Tibial artery (tissue), 4 donors: ENCODE measurements around the gene VPS72.

Source experiments
- DNase-seq, 2 donors: peaks; one replicate each; pipeline ENCODE4 v3.0.0-alpha.2; 2019
- H3K27ac ChIP-seq, 2 donors: fragments of 200-600 bp; sonication (generic) in 1 of 2; 1 replicate in 1 of 2; 2 replicates in 1 of 2; pipeline ENCODE4 v1.5.1; 2018 to 2019; ENCODE audit warnings: mild to moderate bottlenecking in 1 of 2
- H3K27me3 ChIP-seq, 2 donors: fragments of 200-600 bp; sonication (generic) in 1 of 2; one replicate each; pipeline versions ENCODE4 v1.5.1 to v1.6.0; 2016 to 2019
- H3K36me3 ChIP-seq, 3 donors: fragments of 200-600 bp; sonication (generic) in 2 of 3; one replicate each; pipeline ENCODE4 v1.5.1; 2016 to 2019; ENCODE audit warnings: mild to moderate bottlenecking in 2 of 3
- H3K4me1 ChIP-seq, 4 donors: fragments of 200-600 bp; sonication (generic) in 2 of 4; 1 replicate in 3 of 4; 2 replicates in 1 of 4; pipeline ENCODE4 v1.5.1; 2016 to 2019
- H3K4me3 ChIP-seq, 2 donors: fragments of 200-600 bp; sonication (generic) in 1 of 2; 1 replicate in 1 of 2; 2 replicates in 1 of 2; pipeline ENCODE4 v1.5.1; 2018 to 2019; ENCODE audit warnings: mild to moderate bottlenecking in 2 of 2
- H3K9me3 ChIP-seq, 3 donors: fragments of 200-600 bp; sonication (generic) in 1 of 3; one replicate each; pipeline ENCODE4 v1.5.1; 2016 to 2019
- CTCF ChIP-seq, 2 experiments: fragments of 200-600 bp in 1 of 2; fragments of 450-650 bp in 1 of 2; IDR thresholded peaks; one replicate each; pipeline ENCODE4 v1.5.1; 2017 to 2019; ENCODE audit warnings: antibody characterized with exemption in 2 of 2, mild to moderate bottlenecking in 1 of 2, moderate library complexity in 1 of 2
- intact Hi-C: fragments of 100-400 bp; cut with DNase I; formaldehyde crosslinking; loops from one replicate; pipeline ENCODE4 v1.15.0; 2023; ENCODE audit warnings: low total_unique reads

VPS72 gene

GRCh38 chr1:151134991-151135390, 55.0 kb downstream of the VPS72 start:
- Histone ChIP-seq H3K4me1 (peaks cover 0 to 14% (median 4%) of the 10 kb centered on the region in 4 donors), H3K27ac (no peak overlapping the region), H3K27me3 (no peaks in the 10 kb centered on the region), H3K36me3 (peaks cover 0 to 57% (median 5%) of the 10 kb centered on the region in 3 donors), H3K9me3 (no peaks in the 10 kb centered on the region), H3K4me3 (no peak overlapping the region)
- peak in 1 of 2 donors; percentile 42 for DNase-seq
- intact Hi-C loops: no loop called here
- TF ChIP-seq CTCF (IDR thresholded peaks at IDR 0.05): no peak

- Histone ChIP-seq H3K4me1 (peaks cover 0 to 14% (median 4%) of the 10 kb centered on the region in 4 donors), H3K27me3 (no peaks in the 10 kb centered on the region), H3K36me3 (peaks cover 0 to 51% (median 5%) of the 10 kb centered on the region in 3 donors), H3K27ac (no peak overlapping the region), H3K9me3 (no peaks in the 10 kb centered on the region), H3K4me3 (no peak overlapping the region)
- DNase-seq: peak in 1 of 2 donors; percentile 20
- no peak for TF ChIP-seq CTCF (IDR thresholded peaks at IDR 0.05)
- intact Hi-C loops: no loop called here
These were observed 55.6 kb downstream of the VPS72 start for GRCh38 chr1:151134396-151134795.

- H3K36me3 ChIP-seq: peaks cover 0 to 42% (median 5%) of the 10 kb centered on the region in 3 donors
- TF ChIP-seq CTCF (IDR thresholded peaks at IDR 0.05): no peak
- intact Hi-C loops: no loop called here
- no peaks in the 10 kb centered on the region for H3K9me3 ChIP-seq
- no peak overlapping the region for H3K27ac ChIP-seq
- no peak overlapping the region for H3K4me3 ChIP-seq
- no peaks in the 10 kb centered on the region for H3K27me3 ChIP-seq
- peaks cover 0 to 14% (median 4%) of the 10 kb centered on the region in 4 donors for H3K4me1 ChIP-seq
- peak in 1 of 2 donors; percentile 65 for DNase-seq
These were observed 56.8 kb downstream of the VPS72 start for GRCh38 chr1:151133018-151133806.

- no peak for TF ChIP-seq CTCF (IDR thresholded peaks at IDR 0.05)
- Histone ChIP-seq H3K4me1 (peaks cover 0 to 14% (median 4%) of the 10 kb centered on the region in 4 donors), H3K27me3 (no peaks in the 10 kb centered on the region), H3K27ac (peak overlapping the region; percentile 57 to 64), H3K4me3 (peak overlapping the region; percentile 40 to 54), H3K9me3 (no peaks in the 10 kb centered on the region), H3K36me3 (peaks cover 0 to 35% (median 5%) of the 10 kb centered on the region in 3 donors)
- peak in 1 of 2 donors; percentile 66 for DNase-seq
- intact Hi-C loops: no loop called here
These were observed 57.5 kb downstream of the VPS72 start for GRCh38 chr1:151132335-151133017.

GRCh38 chr1:151131701-151132334, 58.2 kb downstream of the VPS72 start:
- intact Hi-C loops: no loop called here
- H3K9me3 ChIP-seq: no peaks in the 10 kb centered on the region
- no peak for TF ChIP-seq CTCF (IDR thresholded peaks at IDR 0.05)
- peak overlapping the region; percentile 40 to 54 for H3K4me3 ChIP-seq
- peaks cover 0 to 14% (median 4%) of the 10 kb centered on the region in 4 donors for H3K4me1 ChIP-seq
- H3K36me3 ChIP-seq: peaks cover 0 to 29% (median 5%) of the 10 kb centered on the region in 3 donors
- H3K27ac ChIP-seq: peak overlapping the region; percentile 57 to 64
- DNase-seq: peak in 1 of 2 donors; percentile 70
- no peaks in the 10 kb centered on the region for H3K27me3 ChIP-seq
